Hematopoietic multipotent progenitor cell treated with erythropoietin and hydrocortisone succinate and interleukin-3 and kit ligand, for 6 days (in vitro differentiated cells): Measurements from ENCODE around the gene MYBPC2.

Source experiments
- DNase-seq: peaks from one replicate; pipeline ENCODE4 v3.0.0-alpha.2; 2015

MYBPC2 gene

GRCh38 chr19:50501568-50502475, 69.1 kb downstream of the MYBPC2 start:
- DNase-seq: no peak

GRCh38 chr19:50505856-50506611, 73.3 kb downstream of the MYBPC2 start:
- DNase-seq: no peak

GRCh38 chr19:50506700-50507099, 74.0 kb downstream of the MYBPC2 start:
- no peak for DNase-seq

GRCh38 chr19:50507376-50507775, 74.7 kb downstream of the MYBPC2 start:
- no peak for DNase-seq

GRCh38 chr19:50508843-50509190, 76.1 kb downstream of the MYBPC2 start:
- DNase-seq: no peak

GRCh38 chr19:50509366-50509765, 76.7 kb downstream of the MYBPC2 start:
- peak; percentile 15 for DNase-seq

GRCh38 chr19:50510121-50510670, 77.5 kb downstream of the MYBPC2 start:
- no peak for DNase-seq

- DNase-seq: no peak
Observed at GRCh38 chr19:50510700-50511068, 78.0 kb downstream of the MYBPC2 start.

GRCh38 chr19:50511069-50511822, 78.6 kb downstream of the MYBPC2 start, which contains the start of gene JOSD2:
JOSD2 (minus strand) TSS chr19:50511191; CDS start chr19:50510431, 760 bp downstream.
- DNase-seq: peak; percentile 100

GRCh38 chr19:50512112-50512998, 79.7 kb downstream of the MYBPC2 start:
- no peak for DNase-seq

- no peak for DNase-seq
Observed at GRCh38 chr19:50512999-50513745, 80.5 kb downstream of the MYBPC2 start.

GRCh38 chr19:50513746-50514345, 81.2 kb downstream of the MYBPC2 start, which contains the start of gene ASPDH:
ASPDH (minus strand) TSS chr19:50513913; CDS start chr19:50513823, 90 bp downstream.
- no peak for DNase-seq

GRCh38 chr19:50514346-50515167, 81.9 kb downstream of the MYBPC2 start:
- DNase-seq: no peak

GRCh38 chr19:50515168-50515561, 82.5 kb downstream of the MYBPC2 start:
- DNase-seq: no peak
